HG02885 (cell line): Measurements from ENCODE around the gene TCF7L1.
"Not testable (repeated sequence)": the region's sequence is repeated elsewhere in the genome, so short reads cannot be mapped to it uniquely, and the experiment has no call there.

Source experiments
- ATAC-seq: cut with Tn5 transposase; IDR thresholded peaks from one replicate; pipeline ENCODE4 v1.9.1; 2021; ENCODE audit warnings: mild to moderate bottlenecking; ENCODE audit not compliant: unreplicated experiment, poor library complexity

Gene TCF7L1

DNA sequence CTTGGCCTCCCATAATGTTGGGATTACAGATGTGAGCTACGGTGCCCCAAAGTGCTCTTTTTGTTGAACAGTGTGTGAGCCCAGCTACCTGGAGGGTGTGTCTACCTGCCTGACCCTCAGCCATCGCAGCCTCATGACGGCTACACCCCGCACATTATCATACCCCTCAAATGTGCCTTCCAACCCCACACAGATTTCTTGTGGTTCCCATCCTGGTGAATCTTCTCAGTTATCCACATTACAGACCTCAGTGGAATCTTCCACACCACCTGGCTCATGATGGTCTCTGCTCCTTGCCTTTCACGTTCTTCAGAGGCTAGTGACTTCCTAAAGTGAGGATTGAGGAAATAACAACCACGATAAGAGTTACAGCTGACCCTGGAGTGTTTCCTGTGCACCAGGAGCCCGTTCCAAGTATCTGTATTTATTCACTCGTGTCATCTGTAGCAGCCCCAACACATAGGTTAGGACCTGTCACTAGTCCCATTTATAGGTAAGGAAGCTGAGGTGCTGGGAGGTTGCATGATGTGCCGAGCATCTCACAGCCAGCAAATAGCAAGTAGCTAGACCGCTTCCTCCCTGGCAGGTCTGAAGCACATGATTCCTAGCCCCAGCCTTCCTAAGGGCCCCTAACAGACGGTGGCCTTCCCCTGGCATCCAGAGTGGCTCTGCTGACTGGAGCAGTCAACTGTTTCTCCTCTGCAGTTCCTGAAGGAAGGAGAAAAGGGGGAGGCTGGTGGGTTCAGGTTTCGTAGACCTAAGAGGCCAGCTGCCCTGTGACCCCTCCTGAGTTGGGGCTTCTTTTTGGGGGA, 47.3 kb downstream of the TCF7L1 start:
- no peak for ATAC-seq

DNA sequence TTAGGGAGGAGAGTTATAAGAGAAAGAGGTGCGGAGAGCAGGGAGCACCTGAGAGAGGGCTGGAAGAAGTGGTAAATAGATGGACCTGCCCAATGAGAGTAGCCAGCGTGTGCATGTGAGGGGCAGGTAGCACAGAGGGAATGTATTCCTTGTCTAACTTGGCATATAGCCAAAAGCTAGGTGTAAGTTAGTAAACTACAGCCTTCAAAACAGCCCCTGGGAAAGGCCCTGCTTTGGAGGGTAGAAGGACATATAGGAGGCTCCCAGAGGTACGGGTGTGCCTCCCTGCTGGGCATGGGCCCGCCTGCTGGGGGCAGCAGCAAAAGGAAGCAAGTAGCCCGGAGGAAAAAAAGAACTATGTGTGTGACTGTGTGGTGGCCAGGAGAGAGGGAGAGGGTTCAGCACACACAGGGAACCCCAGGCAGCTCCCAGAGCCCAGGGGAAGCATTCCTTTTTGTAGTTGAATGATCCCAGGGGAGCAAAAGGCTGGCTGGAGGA, 48.0 kb downstream of the TCF7L1 start:
- ATAC-seq, result no peak

DNA sequence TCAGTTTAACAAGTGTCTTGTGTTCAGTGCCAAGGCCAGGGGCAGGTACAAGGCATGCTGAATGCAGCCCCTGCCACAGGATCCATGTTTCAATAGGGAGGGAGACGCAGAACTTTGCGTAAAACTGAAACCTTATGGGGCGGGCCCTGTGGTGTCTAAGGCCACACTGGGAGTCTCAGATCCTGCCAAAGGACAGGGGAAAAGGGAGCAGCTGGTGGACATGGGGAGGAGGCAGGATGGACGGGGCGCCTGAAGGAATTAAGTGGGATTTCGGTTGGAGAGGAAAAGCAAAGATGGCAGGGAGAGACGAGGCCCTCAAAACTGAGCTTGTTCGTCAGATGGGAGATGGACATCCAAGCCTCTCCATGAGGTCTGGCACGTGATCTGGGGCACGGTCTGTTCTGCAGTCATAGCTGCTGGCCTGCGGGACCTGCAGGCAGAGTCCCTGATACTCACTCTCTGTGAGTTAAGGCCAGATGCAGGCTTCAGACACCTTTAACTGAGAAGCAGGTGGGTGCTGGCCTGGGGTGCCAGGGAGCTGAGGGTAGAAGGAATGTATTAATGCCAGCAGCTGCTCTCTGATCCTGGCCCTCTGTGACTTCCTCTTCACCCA, 48.8 kb downstream of the TCF7L1 start:
- no peak for ATAC-seq

DNA sequence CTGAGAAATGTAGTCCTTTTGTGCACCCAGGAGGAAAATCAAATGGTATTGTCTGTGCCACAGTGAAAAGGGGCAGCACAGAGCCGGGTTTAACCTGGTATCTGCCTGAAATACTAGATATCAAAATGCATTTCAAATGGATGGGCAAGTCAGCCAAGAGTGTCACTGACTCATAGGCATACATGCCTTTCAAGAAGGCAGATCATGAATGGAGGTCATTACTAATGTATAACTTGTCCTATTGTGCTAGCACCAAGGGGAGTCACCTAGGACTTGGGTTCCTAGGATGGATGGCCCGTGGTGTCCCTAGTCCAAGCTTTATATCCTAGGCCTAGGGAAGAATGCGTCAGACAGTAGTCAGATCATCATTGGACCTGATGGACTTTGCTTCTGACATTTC, 49.9 kb downstream of the TCF7L1 start:
- ATAC-seq, result no peak

DNA sequence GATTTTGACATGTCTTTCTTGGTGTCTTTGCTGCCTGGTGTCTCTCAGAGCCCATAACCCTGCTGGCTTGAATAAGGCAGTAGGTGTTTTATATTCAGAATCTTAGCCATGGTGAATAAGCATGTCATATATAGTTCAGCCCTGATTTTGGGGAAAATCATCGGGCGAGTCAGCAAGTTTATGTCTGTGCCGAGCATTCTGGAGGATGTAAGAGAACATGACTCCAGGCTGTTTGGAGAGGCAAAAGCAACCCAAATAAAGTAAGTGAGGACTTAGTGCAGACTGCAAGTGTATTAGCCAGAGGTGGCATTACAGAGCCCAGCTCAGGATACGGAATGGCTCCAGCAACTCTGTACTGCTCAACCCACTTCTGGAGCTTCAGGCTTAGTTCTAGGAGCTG, 50.3 kb downstream of the TCF7L1 start:
- no peak for ATAC-seq

DNA sequence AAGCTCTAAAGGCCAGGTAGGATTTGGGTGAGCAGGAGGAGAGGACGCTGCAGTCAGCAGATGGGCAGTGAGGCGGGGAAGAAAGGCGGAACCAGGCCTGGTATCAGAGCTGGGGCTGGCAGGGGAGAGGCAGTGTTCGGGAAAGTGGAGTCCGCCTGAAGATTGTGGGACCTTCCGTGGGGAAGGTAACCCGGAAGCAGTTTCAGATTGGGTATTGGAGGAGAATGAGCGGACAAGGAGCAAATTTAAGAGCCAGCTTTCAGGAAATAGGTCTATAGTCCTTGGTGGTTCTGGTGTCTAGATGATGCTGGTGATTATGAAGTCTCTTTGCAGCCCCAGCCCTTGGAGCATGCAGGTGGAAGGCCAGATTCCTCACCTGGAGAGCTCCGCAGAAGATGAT, 51.0 kb downstream of the TCF7L1 start:
- no peak for ATAC-seq

DNA sequence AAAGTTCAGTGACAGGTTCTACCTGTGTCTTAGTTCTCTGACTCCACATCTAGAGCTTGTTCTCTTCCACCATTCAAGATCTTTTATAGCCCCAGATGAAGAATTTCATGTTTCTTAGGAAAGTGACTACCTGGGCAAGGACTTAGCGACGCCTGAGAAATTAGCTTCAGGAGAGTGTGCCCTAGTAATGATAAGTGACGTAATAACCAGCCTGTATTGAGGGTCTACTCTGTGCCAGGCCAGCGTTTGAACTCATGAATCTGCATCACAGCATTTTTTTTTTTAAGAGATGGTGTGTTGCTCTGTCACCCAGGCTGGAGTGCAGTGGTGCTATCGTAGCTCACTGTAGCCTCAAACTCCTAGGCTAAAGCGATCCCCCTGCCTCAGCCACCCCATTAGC, 51.8 kb downstream of the TCF7L1 start:
- ATAC-seq, result no peak

DNA sequence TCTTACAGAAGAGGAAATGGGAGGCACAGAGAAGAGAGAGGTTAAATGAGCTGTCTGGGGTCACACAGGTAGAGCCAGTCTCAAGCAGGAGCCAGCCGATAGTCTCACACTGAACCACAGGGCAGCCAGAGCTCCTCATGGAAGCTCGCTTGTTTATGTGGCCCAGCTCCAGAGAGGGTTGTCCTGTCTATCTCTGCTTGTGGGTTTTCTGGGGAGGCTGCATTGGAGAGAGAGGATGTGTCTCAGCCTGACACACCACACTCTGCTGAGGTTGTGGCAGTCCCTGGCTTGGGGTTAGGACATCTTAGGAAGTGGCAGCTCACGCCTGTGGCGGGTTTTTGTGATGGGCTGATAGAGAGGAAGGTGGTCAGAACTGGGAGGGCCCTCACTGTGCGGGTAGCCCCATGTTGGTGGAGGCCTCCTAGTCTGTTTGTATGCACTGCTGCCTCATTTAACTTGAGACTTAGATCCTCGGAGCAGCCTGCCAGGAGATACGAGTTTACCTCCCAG, 52.3 kb downstream of the TCF7L1 start:
- ATAC-seq, result no peak

DNA sequence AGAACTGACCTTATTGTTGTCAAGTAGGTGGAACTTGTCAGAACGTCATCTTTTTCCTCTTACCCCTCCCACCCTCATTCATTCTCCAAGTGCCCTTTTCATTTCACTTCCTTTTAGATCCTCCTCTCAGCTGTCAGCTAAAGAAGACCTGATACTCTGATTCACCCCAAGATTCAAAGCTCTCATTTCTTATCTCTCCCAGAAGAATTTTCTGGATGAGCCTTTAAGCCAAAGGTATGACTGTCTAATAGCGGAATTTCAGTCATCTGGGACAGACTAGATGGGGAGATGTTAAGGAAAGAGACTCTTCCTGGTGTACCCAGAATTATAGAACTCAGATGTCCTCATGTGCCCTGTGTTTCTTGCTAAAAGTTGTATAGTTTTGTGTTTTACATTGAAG, 53.9 kb downstream of the TCF7L1 start:
- no peak for ATAC-seq

DNA sequence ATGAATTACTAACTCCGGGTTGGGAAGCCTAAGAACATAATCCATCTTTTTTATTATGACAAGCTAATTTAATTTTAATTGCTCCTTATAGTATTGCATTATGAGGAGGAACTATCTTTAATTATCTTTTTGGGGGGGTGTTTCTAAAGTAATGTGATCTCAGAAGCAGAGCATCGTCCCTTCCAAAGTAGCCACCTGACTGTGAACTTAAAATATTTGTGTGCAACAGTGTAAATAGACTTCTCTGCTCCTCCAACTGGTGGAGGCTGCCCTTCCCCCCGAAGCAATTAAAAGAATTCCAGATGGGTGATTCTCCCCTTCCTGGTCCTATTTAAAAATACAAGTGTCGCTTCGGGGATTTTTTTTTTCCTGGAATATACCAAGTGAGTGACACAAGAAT, 55.7 kb downstream of the TCF7L1 start:
- ATAC-seq, result no peak

DNA sequence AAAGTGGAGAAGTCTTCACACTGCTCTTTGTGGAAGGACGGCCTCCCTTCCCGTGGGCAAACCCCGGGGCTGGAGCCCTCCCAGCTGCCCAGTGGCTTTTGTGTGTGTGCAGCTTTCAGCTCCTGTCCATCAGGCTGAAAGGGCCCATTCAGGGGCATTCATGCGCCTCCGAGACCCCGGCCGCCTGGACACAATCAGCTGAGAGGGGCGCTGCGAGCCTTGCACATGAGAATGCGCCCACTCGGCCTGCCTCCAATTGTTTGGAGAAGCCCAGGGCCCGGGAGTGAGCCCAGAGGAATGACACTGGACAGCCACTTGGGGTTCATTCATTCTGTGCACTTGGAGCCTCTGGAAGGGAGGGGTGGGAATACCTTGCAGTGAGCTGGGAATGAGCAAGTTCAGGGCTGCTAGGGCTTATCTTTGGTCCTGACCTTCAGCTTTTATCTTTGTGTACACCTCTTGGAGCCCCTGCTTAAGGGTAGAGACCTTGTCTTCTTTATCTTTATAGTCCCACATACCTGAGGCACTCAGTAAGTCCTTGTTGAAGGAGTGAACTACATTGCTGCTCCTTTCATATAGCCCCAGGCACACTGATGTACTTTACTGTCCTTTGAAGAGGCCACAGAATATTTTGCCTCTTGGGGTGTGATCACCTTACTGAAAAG, 56.5 kb downstream of the TCF7L1 start:
- ATAC-seq, result no peak

DNA sequence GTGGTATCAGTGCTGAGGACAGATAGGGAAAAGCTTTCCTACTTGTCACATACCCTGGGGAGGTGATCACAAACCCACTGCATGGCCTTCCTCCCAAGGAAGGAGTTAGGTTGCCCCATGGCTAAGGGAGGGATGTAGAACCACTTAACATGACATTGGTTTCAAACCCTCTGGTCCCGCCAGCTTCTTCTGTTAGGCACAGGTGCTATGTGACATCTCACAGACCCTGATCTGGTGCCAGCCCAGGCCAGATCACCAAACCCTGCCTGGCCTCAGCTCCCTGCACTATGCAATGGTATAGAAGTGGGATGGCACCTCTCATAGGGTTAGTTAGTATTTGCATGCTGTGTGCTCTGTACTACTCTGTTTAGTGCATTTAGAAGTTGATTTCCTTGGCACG, 58.0 kb downstream of the TCF7L1 start:
- no peak for ATAC-seq

DNA sequence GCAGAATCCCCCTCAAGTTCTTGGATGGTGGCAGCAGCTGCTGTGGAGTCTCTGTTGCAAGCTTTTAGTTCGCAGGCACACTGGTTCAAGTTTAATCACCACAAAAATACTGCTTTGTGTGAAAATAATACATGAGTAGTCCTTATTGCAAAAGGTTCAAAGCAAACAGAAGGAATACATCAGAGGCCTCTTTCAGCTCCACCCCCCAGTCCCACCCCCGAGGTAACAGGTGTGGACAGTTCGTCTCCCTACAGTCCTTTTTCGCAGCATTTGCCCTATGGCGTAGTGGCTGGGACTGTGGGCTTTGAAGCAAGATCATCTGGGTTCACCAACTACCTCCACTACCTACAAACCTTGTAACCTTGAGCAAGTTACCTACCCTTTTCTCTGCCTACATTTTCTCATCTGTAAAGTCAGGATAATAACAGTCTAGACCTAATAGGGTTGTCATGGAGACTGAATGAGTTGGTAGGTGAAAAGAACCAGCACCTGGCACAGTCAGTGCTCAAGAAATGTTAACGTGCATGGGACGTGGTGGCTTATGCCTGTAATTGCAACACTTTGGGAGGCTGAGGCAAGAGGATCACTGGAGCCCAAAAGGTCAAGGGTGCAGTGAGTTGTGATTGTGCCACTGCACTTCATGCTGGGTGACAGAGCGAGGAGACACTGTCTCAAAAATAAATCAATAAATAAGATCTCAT, 61.7 kb downstream of the TCF7L1 start:
- no peak for ATAC-seq

DNA sequence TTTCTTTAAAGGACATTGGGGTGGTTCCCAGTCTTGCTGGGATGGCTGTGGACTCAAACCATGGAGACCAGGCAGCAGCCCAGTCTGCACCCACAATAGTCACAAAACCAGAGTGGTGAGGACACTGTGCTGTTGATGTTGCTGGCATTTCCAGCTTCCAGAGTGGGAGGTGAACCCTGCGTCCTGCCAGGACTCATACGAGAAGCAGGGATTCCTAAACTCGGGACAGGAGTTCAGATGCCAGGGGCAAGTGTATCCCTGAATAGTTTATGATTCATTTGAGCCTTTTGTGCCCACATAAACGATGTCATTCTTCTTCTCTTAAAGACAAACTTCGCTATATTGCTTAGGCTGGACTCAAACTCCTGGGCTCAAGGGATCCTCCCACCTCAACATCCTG, 62.8 kb downstream of the TCF7L1 start:
- ATAC-seq, result no peak

DNA sequence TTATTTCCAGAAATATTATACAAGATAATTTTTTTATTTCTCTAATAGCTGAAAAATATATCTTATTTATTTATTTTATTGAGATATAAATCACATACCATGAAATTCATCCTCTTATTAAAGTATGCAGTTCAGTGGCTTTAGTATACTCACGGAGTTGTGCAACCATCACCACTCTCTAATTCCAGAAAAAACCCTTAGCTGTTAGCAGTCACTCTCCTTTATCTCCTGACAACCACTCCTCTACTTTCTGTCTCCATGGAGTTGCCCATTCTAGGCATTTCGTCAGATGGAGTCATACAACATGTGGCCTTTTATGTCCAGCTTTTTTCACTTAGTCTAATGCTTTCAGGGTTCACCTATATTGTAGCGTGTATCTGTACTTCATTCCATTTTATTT, 66.5 kb downstream of the TCF7L1 start:
- ATAC-seq, result no peak

DNA sequence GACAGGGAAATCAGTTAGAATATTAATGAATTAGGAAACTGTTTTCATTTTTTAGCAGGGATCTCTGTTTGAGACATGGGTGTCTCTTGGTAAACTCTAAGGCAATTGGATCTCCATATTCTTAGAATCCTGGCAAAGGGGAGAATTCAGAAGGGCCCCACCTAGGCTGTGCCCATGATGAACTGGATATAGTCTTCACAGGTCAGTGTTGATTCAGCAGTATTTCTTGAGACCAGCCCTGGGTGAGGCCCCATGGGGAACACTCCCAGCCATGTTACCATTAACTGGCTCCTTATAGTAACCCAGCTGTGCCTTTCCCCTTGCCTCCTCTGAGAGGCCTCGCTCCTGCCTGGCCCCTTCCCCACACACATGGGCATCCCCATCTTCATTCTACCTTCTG, 76.7 kb downstream of the TCF7L1 start:
- no peak for ATAC-seq

DNA sequence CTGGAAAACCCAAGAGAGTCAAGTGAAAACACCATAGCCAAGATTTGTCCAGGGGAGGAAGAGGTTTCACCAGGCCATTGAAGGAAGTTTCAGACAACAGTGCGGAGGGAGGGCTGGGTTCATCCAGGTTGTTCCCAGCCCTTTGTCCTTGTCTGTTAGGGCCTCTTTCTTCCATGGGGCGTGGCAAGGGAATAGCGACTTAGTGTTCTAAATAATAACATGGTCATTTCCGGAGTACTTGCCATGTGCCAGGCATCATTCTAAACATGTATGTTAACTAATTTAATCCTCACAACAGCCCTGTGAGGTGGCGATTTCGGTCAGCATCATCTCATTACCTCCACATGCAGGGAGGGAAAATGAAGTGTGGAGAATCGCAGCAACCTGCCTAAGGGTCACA, 77.3 kb downstream of the TCF7L1 start:
- no peak for ATAC-seq

DNA sequence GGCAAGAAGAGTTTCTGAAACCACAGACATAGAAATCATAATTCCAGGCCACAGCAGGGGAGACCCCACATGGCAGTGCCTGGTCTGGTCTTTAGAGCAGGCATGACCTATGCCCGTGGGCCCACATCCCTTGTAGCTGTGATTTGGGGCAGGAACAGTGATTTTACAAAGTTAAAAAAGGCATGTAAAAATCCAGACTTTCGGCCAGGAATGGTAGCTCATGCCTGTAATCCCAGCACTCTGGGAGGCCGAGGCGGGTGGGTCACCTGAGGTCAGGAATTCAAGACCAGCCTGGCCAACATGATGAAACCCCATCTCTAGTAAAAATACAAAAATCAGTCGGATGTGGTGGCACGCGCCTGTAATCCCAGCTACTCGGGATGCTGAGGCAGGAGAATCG, 78.4 kb downstream of the TCF7L1 start:
- ATAC-seq, result not testable (repeated sequence)

DNA sequence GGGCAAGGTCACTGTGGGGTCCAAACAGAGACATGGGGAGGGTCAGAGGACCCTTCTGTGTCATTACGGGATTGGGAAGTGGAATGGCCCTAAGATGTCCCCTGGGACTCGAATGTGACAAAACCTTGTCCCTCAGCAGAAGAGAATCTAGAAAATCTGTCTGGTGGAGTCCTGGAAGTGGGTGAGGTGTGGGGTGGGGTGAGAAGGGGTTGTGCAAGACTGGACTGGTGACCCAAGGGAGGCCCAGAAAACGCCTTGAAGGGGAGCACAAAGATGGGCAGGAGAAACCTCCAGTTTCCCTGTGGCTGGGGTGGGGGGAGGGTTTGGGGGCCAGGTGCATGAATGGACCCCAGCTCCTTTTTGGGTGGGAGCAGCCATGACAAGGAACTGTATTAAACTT, 79.6 kb downstream of the TCF7L1 start:
- ATAC-seq, result no peak

DNA sequence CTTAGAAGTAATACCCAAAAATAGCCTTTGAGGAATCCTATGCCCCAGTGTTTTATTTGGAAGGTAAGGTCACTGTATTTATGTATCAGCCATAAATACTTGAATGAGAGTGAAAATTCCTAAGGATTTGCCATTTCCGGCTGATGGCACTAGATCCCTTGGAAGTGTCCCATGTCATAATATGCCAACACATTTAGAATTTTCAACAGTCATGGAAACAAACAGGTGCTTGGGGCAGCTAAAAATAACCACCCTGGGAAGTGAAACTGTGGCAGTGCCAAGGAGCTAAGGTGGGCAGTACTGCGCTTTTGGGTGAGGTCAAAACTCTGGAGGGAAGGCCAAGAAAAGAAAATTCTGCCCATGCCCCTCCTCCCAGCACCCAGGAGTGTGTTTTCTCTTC, 80.2 kb downstream of the TCF7L1 start:
- no peak for ATAC-seq
